ENCODE results near the gene AKNA. TPM values are rescaled to one million over a fixed set of nuclear protein-coding genes. Genes with fewer than 3 reads are reported as not detected.

The AKNA gene
- polyA plus RNA-seq, 1 of the 3 experiments (the other 2 are of a cell fraction), result 0.84 TPM

GRCh38 chr9:114289106-114289505 is 98.7 kb downstream of the AKNA start:
- peaks cover 4% of the 10 kb centered on the region for H3F3A ChIP-seq (replicated peaks; ENCODE audit: insufficient read depth)
- no peak overlapping the region for H3K4me2 ChIP-seq
- no peak overlapping the region for H3K9ac ChIP-seq
- no peak overlapping the region for H3K27ac ChIP-seq (ENCODE audit: low read depth in 2 of 2, low read length in 1 of 2)
- H3K27me3 ChIP-seq (ENCODE audit: insufficient read depth), result no peaks in the 10 kb centered on the region
- TF ChIP-seq, protein P1, sequence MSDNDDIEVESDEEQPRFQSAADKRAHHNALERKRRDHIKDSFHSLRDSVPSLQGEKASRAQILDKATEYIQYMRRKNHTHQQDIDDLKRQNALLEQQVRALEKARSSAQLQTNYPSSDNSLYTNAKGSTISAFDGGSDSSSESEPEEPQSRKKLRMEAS (IDR thresholded peaks at IDR 0.05; ENCODE audit: low read depth), result no peak
- TF ChIP-seq MXI1 (IDR thresholded peaks at IDR 0.05; ENCODE audit: low read depth, low read length) (no peak), EZH2phosphoT487 (IDR thresholded peaks at IDR 0.05; ENCODE audit: borderline replicate concordance, low read depth) (no peak), ELF1 (IDR thresholded peaks at IDR 0.05) (no peak), TCF12 (IDR thresholded peaks at IDR 0.05) (no peak), USF1 (IDR thresholded peaks at IDR 0.05; ENCODE audit: borderline replicate concordance, low read depth) (no peak), JUND (IDR thresholded peaks at IDR 0.05) (no peak), EP300 (IDR thresholded peaks at IDR 0.05; ENCODE audit: borderline replicate concordance in 1 of 2, low read depth in 1 of 2, low read length in 1 of 2) (no peak), NFIC (IDR thresholded peaks at IDR 0.05; ENCODE audit: borderline replicate concordance) (no peak), RFX5 (IDR thresholded peaks at IDR 0.05; ENCODE audit: low read length) (no peak), FOSL2 (IDR thresholded peaks at IDR 0.05; ENCODE audit: borderline replicate concordance, low read depth) (no peak), GABPA (IDR thresholded peaks at IDR 0.05; ENCODE audit: low read depth) (no peak), PBX3 (IDR thresholded peaks at IDR 0.05) (no peak), CHD2 (IDR thresholded peaks at IDR 0.05; ENCODE audit: low read length, partially characterized antibody) (no peak), FOXJ3 (CRISPR knock-in tag; IDR thresholded peaks at IDR 0.05) (no peak)
- TF ChIP-seq, protein P2, sequence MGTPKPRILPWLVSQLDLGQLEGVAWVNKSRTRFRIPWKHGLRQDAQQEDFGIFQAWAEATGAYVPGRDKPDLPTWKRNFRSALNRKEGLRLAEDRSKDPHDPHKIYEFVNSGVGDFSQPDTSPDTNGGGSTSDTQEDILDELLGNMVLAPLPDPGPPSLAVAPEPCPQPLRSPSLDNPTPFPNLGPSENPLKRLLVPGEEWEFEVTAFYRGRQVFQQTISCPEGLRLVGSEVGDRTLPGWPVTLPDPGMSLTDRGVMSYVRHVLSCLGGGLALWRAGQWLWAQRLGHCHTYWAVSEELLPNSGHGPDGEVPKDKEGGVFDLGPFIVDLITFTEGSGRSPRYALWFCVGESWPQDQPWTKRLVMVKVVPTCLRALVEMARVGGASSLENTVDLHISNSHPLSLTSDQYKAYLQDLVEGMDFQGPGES (IDR thresholded peaks at IDR 0.05; ENCODE audit: low read depth, low read length), result no peak
- WGBS (ENCODE audit: low lambda C conversion rate), result 95% methylated on average over 11 of the region's 13 CpGs
- POLR2A ChIA-PET, result no interaction called here
- H2AFZ ChIP-seq (ENCODE audit: low read depth), result no peak overlapping the region
- no peak overlapping the region for H3K4me3 ChIP-seq (ENCODE audit: low read depth in 2 of 2, low read length in 1 of 2)
- CTCF ChIA-PET, result interaction anchor here (1.0 to 17.8 kb wide), 10 partner anchors 8 to 210 kb away, joined by 3 to 269 read pairs (median 49); partner anchors contain the start of gene COL27A1
- H3K79me2 ChIP-seq (ENCODE audit: insufficient read depth), result no peaks in the 10 kb centered on the region
- H3K9me3 ChIP-seq, result no peaks in the 10 kb centered on the region
- no peaks in the 10 kb centered on the region for H3K9me2 ChIP-seq
- no peak for DNase-seq
- peaks cover 2 to 25% of the 10 kb centered on the region in 2 experiments for H3K36me3 ChIP-seq (replicated peaks in 1 of 2; ENCODE audit: control insufficient read depth in 1 of 2, insufficient read depth in 2 of 2, low read length in 1 of 2)
- H3K4me1 ChIP-seq (ENCODE audit: control insufficient read depth in 1 of 2, insufficient read depth in 2 of 2, low read depth in 1 of 2, low read length in 1 of 2), result peaks cover 22 to 28% of the 10 kb centered on the region in 2 experiments; a peak in 3 of 4 replicates
- H4K20me1 ChIP-seq (ENCODE audit: insufficient read depth), result no peaks in the 10 kb centered on the region
